ENCODE measurements around the gene GRB10. TPM values are rescaled to one million over a fixed set of nuclear protein-coding genes. Genes with fewer than 3 reads are reported as not detected.

Gene GRB10
- total and polyA plus RNA-seq, 2 experiments from 2014 or later: 35.0 to 154 TPM

- TF ChIP-seq, protein P1, sequence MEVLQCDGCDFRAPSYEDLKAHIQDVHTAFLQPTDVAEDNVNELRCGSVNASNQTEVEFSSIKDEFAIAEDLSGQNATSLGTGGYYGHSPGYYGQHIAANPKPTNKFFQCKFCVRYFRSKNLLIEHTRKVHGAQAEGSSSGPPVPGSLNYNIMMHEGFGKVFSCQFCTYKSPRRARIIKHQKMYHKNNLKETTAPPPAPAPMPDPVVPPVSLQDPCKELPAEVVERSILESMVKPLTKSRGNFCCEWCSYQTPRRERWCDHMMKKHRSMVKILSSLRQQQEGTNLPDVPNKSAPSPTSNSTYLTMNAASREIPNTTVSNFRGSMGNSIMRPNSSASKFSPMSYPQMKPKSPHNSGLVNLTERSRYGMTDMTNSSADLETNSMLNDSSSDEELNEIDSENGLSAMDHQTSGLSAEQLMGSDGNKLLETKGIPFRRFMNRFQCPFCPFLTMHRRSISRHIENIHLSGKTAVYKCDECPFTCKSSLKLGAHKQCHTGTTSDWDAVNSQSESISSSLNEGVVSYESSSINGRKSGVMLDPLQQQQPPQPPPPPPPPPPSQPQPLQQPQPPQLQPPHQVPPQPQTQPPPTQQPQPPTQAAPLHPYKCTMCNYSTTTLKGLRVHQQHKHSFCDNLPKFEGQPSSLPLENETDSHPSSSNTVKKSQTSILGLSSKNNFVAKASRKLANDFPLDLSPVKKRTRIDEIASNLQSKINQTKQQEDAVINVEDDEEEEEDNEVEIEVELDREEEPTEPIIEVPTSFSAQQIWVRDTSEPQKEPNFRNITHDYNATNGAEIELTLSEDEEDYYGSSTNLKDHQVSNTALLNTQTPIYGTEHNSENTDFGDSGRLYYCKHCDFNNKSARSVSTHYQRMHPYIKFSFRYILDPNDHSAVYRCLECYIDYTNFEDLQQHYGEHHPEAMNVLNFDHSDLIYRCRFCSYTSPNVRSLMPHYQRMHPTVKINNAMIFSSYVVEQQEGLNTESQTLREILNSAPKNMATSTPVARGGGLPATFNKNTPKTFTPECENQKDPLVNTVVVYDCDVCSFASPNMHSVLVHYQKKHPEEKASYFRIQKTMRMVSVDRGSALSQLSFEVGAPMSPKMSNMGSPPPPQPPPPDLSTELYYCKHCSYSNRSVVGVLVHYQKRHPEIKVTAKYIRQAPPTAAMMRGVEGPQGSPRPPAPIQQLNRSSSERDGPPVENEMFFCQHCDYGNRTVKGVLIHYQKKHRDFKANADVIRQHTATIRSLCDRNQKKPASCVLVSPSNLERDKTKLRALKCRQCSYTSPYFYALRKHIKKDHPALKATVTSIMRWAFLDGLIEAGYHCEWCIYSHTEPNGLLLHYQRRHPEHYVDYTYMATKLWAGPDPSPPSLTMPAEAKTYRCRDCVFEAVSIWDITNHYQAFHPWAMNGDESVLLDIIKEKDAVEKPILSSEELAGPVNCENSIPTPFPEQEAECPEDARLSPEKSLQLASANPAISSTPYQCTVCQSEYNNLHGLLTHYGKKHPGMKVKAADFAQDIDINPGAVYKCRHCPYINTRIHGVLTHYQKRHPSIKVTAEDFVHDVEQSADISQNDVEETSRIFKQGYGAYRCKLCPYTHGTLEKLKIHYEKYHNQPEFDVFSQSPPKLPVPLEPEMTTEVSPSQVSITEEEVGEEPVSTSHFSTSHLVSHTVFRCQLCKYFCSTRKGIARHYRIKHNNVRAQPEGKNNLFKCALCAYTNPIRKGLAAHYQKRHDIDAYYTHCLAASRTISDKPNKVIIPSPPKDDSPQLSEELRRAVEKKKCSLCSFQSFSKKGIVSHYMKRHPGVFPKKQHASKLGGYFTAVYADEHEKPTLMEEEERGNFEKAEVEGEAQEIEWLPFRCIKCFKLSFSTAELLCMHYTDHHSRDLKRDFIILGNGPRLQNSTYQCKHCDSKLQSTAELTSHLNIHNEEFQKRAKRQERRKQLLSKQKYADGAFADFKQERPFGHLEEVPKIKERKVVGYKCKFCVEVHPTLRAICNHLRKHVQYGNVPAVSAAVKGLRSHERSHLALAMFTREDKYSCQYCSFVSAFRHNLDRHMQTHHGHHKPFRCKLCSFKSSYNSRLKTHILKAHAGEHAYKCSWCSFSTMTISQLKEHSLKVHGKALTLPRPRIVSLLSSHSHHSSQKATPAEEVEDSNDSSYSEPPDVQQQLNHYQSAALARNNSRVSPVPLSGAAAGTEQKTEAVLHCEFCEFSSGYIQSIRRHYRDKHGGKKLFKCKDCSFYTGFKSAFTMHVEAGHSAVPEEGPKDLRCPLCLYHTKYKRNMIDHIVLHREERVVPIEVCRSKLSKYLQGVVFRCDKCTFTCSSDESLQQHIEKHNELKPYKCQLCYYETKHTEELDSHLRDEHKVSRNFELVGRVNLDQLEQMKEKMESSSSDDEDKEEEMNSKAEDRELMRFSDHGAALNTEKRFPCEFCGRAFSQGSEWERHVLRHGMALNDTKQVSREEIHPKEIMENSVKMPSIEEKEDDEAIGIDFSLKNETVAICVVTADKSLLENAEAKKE (CRISPR knock-in tag; IDR thresholded peaks at IDR 0.05): no peak
- TF ChIP-seq STAT1 (IDR thresholded peaks at IDR 0.05; ENCODE audit: unreplicated experiment) (no peak), NANOG (IDR thresholded peaks at IDR 0.05; ENCODE audit: borderline replicate concordance) (no peak), CREB1 (CRISPR knock-in tag; IDR thresholded peaks at IDR 0.05; ENCODE audit: low read depth) (no peak), POLR2AphosphoS5 (IDR thresholded peaks at IDR 0.05; ENCODE audit: low read depth) (no peak), EZH2 (IDR thresholded peaks at IDR 0.05; ENCODE audit: low read depth, unreplicated experiment) (no peak), ETS1 (IDR thresholded peaks at IDR 0.05) (no peak), EZH2phosphoT487 (IDR thresholded peaks at IDR 0.05; ENCODE audit: unreplicated experiment) (no peak)
- TF ChIP-seq, protein P2, sequence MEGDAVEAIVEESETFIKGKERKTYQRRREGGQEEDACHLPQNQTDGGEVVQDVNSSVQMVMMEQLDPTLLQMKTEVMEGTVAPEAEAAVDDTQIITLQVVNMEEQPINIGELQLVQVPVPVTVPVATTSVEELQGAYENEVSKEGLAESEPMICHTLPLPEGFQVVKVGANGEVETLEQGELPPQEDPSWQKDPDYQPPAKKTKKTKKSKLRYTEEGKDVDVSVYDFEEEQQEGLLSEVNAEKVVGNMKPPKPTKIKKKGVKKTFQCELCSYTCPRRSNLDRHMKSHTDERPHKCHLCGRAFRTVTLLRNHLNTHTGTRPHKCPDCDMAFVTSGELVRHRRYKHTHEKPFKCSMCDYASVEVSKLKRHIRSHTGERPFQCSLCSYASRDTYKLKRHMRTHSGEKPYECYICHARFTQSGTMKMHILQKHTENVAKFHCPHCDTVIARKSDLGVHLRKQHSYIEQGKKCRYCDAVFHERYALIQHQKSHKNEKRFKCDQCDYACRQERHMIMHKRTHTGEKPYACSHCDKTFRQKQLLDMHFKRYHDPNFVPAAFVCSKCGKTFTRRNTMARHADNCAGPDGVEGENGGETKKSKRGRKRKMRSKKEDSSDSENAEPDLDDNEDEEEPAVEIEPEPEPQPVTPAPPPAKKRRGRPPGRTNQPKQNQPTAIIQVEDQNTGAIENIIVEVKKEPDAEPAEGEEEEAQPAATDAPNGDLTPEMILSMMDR (conservative IDR thresholded peaks at IDR 0.05; ENCODE audit: low read depth in 2 of 2): no peak
Measured at GRCh38 chr7:50564640-50565558, 217.8 kb downstream of the GRB10 start, which contains the start of gene DDC (continued).

Data from GM23338 (cell line).